A673 (cell line): ENCODE data around the gene SULT1B1. TPM values are rescaled to one million over a fixed set of nuclear protein-coding genes. Genes with fewer than 3 reads are reported as not detected.

ENCODE experiments used
- BruUV-seq: library from RNA; stranded (reverse); fragments of 400-500 nt; replicated peaks from 2 replicates; lab custom pipeline; 2021; lab: Mats Ljungman, UMichigan
- CTCF ChIA-PET: fragments of 300-600 bp; sonication (Branson Sonifier 250); formaldehyde crosslinking; loops from one replicate; lab custom pipeline; 2022; ENCODE audit warnings: antibody characterized with exemption; lab: Charles Lee
- POLR2A ChIA-PET: fragments of 300-600 bp; sonication (Branson Sonifier 250); formaldehyde crosslinking; loops from one replicate; lab custom pipeline; 2022; ENCODE audit warnings: antibody characterized with exemption; ENCODE audit not compliant: low non-redundant PET; lab: Charles Lee
- DNase-seq: peaks from one replicate; pipeline ENCODE4 v3.0.0-alpha.2; 2015; ENCODE audit warnings: low spot score
- H3K27ac ChIP-seq: fragments of 200-600 bp; sonication (generic); 2 replicates; pipeline ENCODE4 v1.5.1; 2016; ENCODE audit warnings: mixed run types, low read depth, mild to moderate bottlenecking, mixed read lengths, antibody characterized with exemption, low read length; ENCODE audit not compliant: poor library complexity, severe bottlenecking
- H3K27me3 ChIP-seq: fragments of 200-600 bp; sonication (generic); replicated peaks from 2 replicates; pipeline ENCODE4 v1.6.1; 2017; ENCODE audit warnings: mixed run types, low read depth, mild to moderate bottlenecking, mixed read lengths, antibody characterized with exemption, low read length; ENCODE audit not compliant: insufficient read depth, poor library complexity
- H3K36me3 ChIP-seq: fragments of 200-600 bp; sonication (generic); 2 replicates; pipeline ENCODE4 v1.6.1; 2016; ENCODE audit warnings: mixed run types, mild to moderate bottlenecking, mixed read lengths, antibody characterized with exemption, low read length; ENCODE audit not compliant: insufficient read depth, poor library complexity, severe bottlenecking
- H3K4me1 ChIP-seq: fragments of 200-600 bp; sonication (generic); 2 replicates; pipeline ENCODE4 v1.6.1; 2017; ENCODE audit warnings: mixed run types, mild to moderate bottlenecking, mixed read lengths, antibody characterized with exemption, low read length; ENCODE audit not compliant: insufficient read depth, poor library complexity, severe bottlenecking
- H3K4me3 ChIP-seq: fragments of 200-600 bp; sonication (generic); 2 replicates; pipeline ENCODE4 v1.5.1; 2016; ENCODE audit warnings: low read depth, mixed run types, mild to moderate bottlenecking, mixed read lengths, low read length; ENCODE audit not compliant: poor library complexity, severe bottlenecking
- H3K9me3 ChIP-seq: fragments of 200-600 bp; sonication (generic); 2 replicates; pipeline ENCODE4 v1.6.1; 2016; ENCODE audit warnings: mixed run types, low read depth, mild to moderate bottlenecking, mixed read lengths, antibody characterized with exemption, low read length; ENCODE audit not compliant: poor library complexity, severe bottlenecking
- CTCF ChIP-seq: fragments of 300-800, 200-600 bp; sonication (generic); conservative IDR thresholded peaks from 2 replicates; pipeline ENCODE4 v1.5.1; 2017; ENCODE audit warnings: low read depth, mild to moderate bottlenecking, antibody characterized with exemption, low read length, moderate library complexity, mixed read lengths
- EZH2 ChIP-seq: fragments of 200-600 bp; sonication (generic); IDR thresholded peaks from 2 replicates; pipeline ENCODE4 v1.6.1; 2017; ENCODE audit warnings: borderline replicate concordance, low read depth, mild to moderate bottlenecking, mixed read lengths, antibody characterized with exemption, low read length; ENCODE audit not compliant: poor library complexity, severe bottlenecking
- intact Hi-C: fragments of 100-400 bp; cut with micrococcal nuclease; formaldehyde crosslinking; loops from one replicate; pipeline ENCODE4 v1.10.0; 2022; ENCODE audit not compliant: unreplicated experiment
- total RNA-seq: library from RNA; stranded (reverse); gene quantifications from 2 replicates; pipeline ENCODE4 v1.2.3, GENCODE V29; 2021

The SULT1B1 gene
- total RNA-seq, 1 experiment from 2014 or later = 1.8 TPM

GRCh38 chr4:69710580-69710979, 49.8 kb downstream of the SULT1B1 start:
- DNase-seq = no peak
- no peaks in the 10 kb centered on the region for H3K9me3 ChIP-seq
- H3K4me1 ChIP-seq = no peaks in the 10 kb centered on the region
- ChIA-PET CTCF (no interaction called here), POLR2A (no interaction called here)
- H3K27ac ChIP-seq = no peak overlapping the region
- BruUV-seq = no TSS peak
- no peak for TF ChIP-seq EZH2
- TF ChIP-seq CTCF = no peak
- no peaks in the 10 kb centered on the region for H3K27me3 ChIP-seq
- intact Hi-C loops = no loop called here
- no peak overlapping the region for H3K4me3 ChIP-seq
- H3K36me3 ChIP-seq = no peaks in the 10 kb centered on the region

- Histone ChIP-seq H3K27me3 (no peaks in the 10 kb centered on the region), H3K4me3 (no peak overlapping the region), H3K4me1 (no peaks in the 10 kb centered on the region), H3K36me3 (no peaks in the 10 kb centered on the region), H3K9me3 (no peaks in the 10 kb centered on the region), H3K27ac (no peak overlapping the region)
- no TSS peak for BruUV-seq
- intact Hi-C loops = no loop called here
- ChIA-PET CTCF (no interaction called here), POLR2A (no interaction called here)
- DNase-seq = no peak
- no peak for TF ChIP-seq CTCF
- no peak for TF ChIP-seq EZH2
Measured at GRCh38 chr4:69708211-69708610, 52.2 kb downstream of the SULT1B1 start.

- TF ChIP-seq EZH2 (no peak), CTCF (no peak)
- H3K27ac ChIP-seq = no peak overlapping the region
- no peaks in the 10 kb centered on the region for H3K4me1 ChIP-seq
- no peaks in the 10 kb centered on the region for H3K36me3 ChIP-seq
- H3K9me3 ChIP-seq = no peaks in the 10 kb centered on the region
- CTCF ChIA-PET = no interaction called here
- no peak for DNase-seq
- H3K27me3 ChIP-seq = no peaks in the 10 kb centered on the region
- H3K4me3 ChIP-seq = no peak overlapping the region
- no TSS peak for BruUV-seq
- intact Hi-C loops = no loop called here
- POLR2A ChIA-PET = no interaction called here
Measured at GRCh38 chr4:69707807-69708206, 52.6 kb downstream of the SULT1B1 start.
